Vagina (tissue), 2 donors: ENCODE results near the gene KCNAB3. TPM values are rescaled to one million over a fixed set of nuclear protein-coding genes. Genes with fewer than 3 reads are reported as not detected.
A peak's percentile ranks its signal among the peaks of the same experiment; 100 is the strongest.

Experiments used
- DNase-seq, 2 donors: peaks; one replicate each; pipeline ENCODE4 v3.0.0-alpha.2; 2017; ENCODE audit errors: extremely low spot score in 2 of 2
- H3K27ac ChIP-seq: fragments of 200-600 bp; sonication (generic); one replicate; pipeline ENCODE4 v1.5.1; 2019
- H3K27me3 ChIP-seq: fragments of 200-600 bp; sonication (generic); one replicate; pipeline ENCODE4 v1.5.1; 2019
- H3K36me3 ChIP-seq, 2 donors: fragments of 200-600 bp; sonication (generic); one replicate each; pipeline ENCODE4 v1.5.1; 2017 to 2019
- H3K4me1 ChIP-seq: fragments of 200-600 bp; sonication (generic); one replicate; pipeline ENCODE4 v1.5.1; 2019
- H3K4me3 ChIP-seq, 2 donors: fragments of 200-600 bp; sonication (generic); 1 replicate in 1 of 2; 2 replicates in 1 of 2; pipeline ENCODE4 v1.5.1; 2016 to 2019
- H3K9me3 ChIP-seq: fragments of 200-600 bp; sonication (generic); one replicate; pipeline ENCODE4 v1.5.1; 2019
- CTCF ChIP-seq, 3 experiments: fragments of 450-650 bp in 2 of 3; fragments of 200-600 bp in 1 of 3; sonication (generic) in 1 of 3; IDR thresholded peaks; one replicate each; pipeline ENCODE4 v1.5.1; 2017 to 2019; ENCODE audit warnings: antibody characterized with exemption in 3 of 3, mild to moderate bottlenecking in 2 of 3, moderate library complexity in 2 of 3
- POLR2A ChIP-seq, 2 donors: fragments of 450-650 bp; IDR thresholded peaks; one replicate each; pipeline ENCODE4 v1.6.1; 2017; ENCODE audit warnings: antibody characterized with exemption in 2 of 2, mild to moderate bottlenecking in 2 of 2, moderate library complexity in 2 of 2
- POLR2AphosphoS5 ChIP-seq, 2 donors: sonication (generic); formaldehyde crosslinking; IDR thresholded peaks; one replicate each; pipeline ENCODE4 v1.9.0; 2017; ENCODE audit warnings: antibody characterized with exemption in 2 of 2, mild to moderate bottlenecking in 2 of 2, low read depth in 1 of 2; ENCODE audit not compliant: insufficient read depth in 1 of 2
- intact Hi-C: fragments of 100-400 bp; cut with DNase I; formaldehyde crosslinking; loops from one replicate; pipeline ENCODE4 v1.15.1; 2023
- total RNA-seq: library from RNA; depleted of rRNA; stranded (reverse); fragments of >200 nt; gene quantifications from one replicate; pipeline ENCODE4 v1.2.3, GENCODE V29; 2016

KCNAB3 gene
- 2.7 TPM for total RNA-seq

- intact Hi-C loops = no loop called here
Observed at GRCh38 chr17:7929158-7930023, at the start of gene KCNAB3. KCNAB3 (minus strand) TSS chr17:7929856; CDS start chr17:7929435, 421 bp downstream.

GRCh38 chr17:7977805-7978204, 48.1 kb upstream of the KCNAB3 start:
- Histone ChIP-seq H3K27ac (no peak overlapping the region), H3K4me1 (no peaks in the 10 kb centered on the region), H3K9me3 (no peaks in the 10 kb centered on the region), H3K27me3 (no peaks in the 10 kb centered on the region), H3K4me3 (no peak overlapping the region), H3K36me3 (no peaks in the 10 kb centered on the region)
- DNase-seq = no peak
- TF ChIP-seq POLR2A (IDR thresholded peaks at IDR 0.05) (no peak), POLR2AphosphoS5 (IDR thresholded peaks at IDR 0.05; ENCODE audit: insufficient read depth in 1 of 2, low read depth in 1 of 2) (no peak), CTCF (IDR thresholded peaks at IDR 0.05) (no peak)
- intact Hi-C loops = no loop called here

More at GRCh38 chr17:7929158-7930023, at the start of gene KCNAB3:
- peaks cover 44% of the 10 kb centered on the region for H3K4me1 ChIP-seq
- DNase-seq = no peak
- H3K27ac ChIP-seq = no peak within 1 kb of the TSS
- H3K27me3 ChIP-seq = no peaks in the 10 kb centered on the region
- no peaks in the 10 kb centered on the region for H3K9me3 ChIP-seq
- H3K36me3 ChIP-seq = no peaks in the 10 kb centered on the region
- TF ChIP-seq POLR2AphosphoS5 (IDR thresholded peaks at IDR 0.05; ENCODE audit: insufficient read depth in 1 of 2, low read depth in 1 of 2) = no peak
- TF ChIP-seq POLR2A (IDR thresholded peaks at IDR 0.05) = no peak
- no peak for TF ChIP-seq CTCF (IDR thresholded peaks at IDR 0.05)
- peak within 1 kb of the TSS in 1 of 2 donors; percentile 24 for H3K4me3 ChIP-seq

- intact Hi-C loops = no loop called here
- H3K9me3 ChIP-seq = no peaks in the 10 kb centered on the region
- no peak for DNase-seq
- no peaks in the 10 kb centered on the region for H3K4me1 ChIP-seq
- no peak overlapping the region for H3K4me3 ChIP-seq
- no peaks in the 10 kb centered on the region for H3K36me3 ChIP-seq
- TF ChIP-seq POLR2AphosphoS5 (IDR thresholded peaks at IDR 0.05; ENCODE audit: insufficient read depth in 1 of 2, low read depth in 1 of 2) (no peak), CTCF (IDR thresholded peaks at IDR 0.05) (no peak), POLR2A (IDR thresholded peaks at IDR 0.05) (no peak)
- H3K27me3 ChIP-seq = no peaks in the 10 kb centered on the region
- H3K27ac ChIP-seq = no peak overlapping the region
Observed at GRCh38 chr17:7977039-7977438, 47.4 kb upstream of the KCNAB3 start.

- Histone ChIP-seq H3K27ac (no peak overlapping the region), H3K27me3 (no peaks in the 10 kb centered on the region), H3K36me3 (no peaks in the 10 kb centered on the region), H3K9me3 (no peaks in the 10 kb centered on the region), H3K4me1 (no peaks in the 10 kb centered on the region), H3K4me3 (no peak overlapping the region)
- no peak for TF ChIP-seq CTCF (IDR thresholded peaks at IDR 0.05)
- TF ChIP-seq POLR2A (IDR thresholded peaks at IDR 0.05) = no peak
- no peak for TF ChIP-seq POLR2AphosphoS5 (IDR thresholded peaks at IDR 0.05; ENCODE audit: insufficient read depth in 1 of 2, low read depth in 1 of 2)
- intact Hi-C loops = no loop called here
- no peak for DNase-seq
Observed at GRCh38 chr17:7974638-7975131, 45.0 kb upstream of the KCNAB3 start.
